ENCODE data around the gene EYA4.

DNA sequence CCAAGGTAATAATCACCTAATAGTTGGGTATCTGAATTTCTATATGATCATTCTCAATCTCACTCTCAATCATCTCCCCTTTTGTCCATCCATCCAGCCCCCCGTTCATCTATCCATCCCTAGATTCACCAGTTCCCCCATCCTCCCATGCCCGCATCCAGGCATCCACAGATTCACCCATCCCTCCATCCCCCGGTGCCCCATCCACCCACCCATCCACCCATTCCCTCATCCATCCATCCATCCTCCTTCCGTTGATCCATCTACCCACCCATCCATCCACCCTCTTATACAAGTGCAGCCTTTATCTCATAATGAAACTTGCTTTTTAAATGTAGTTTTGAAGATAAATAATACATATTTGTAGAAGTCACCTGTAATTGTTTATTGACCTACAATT is 76.5 kb downstream of the EYA4 start:
- TF ChIP-seq, protein P1, sequence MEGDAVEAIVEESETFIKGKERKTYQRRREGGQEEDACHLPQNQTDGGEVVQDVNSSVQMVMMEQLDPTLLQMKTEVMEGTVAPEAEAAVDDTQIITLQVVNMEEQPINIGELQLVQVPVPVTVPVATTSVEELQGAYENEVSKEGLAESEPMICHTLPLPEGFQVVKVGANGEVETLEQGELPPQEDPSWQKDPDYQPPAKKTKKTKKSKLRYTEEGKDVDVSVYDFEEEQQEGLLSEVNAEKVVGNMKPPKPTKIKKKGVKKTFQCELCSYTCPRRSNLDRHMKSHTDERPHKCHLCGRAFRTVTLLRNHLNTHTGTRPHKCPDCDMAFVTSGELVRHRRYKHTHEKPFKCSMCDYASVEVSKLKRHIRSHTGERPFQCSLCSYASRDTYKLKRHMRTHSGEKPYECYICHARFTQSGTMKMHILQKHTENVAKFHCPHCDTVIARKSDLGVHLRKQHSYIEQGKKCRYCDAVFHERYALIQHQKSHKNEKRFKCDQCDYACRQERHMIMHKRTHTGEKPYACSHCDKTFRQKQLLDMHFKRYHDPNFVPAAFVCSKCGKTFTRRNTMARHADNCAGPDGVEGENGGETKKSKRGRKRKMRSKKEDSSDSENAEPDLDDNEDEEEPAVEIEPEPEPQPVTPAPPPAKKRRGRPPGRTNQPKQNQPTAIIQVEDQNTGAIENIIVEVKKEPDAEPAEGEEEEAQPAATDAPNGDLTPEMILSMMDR (IDR thresholded peaks at IDR 0.05) = no peak
- no peak for TF ChIP-seq EP300 (IDR thresholded peaks at IDR 0.05)
